HG03432 (cell line): Measurements from ENCODE around the gene BCL2L11.

Experiments
- ATAC-seq: cut with Tn5 transposase; IDR thresholded peaks from one replicate; pipeline ENCODE4 v1.9.1; 2021; ENCODE audit warnings: mild to moderate bottlenecking, moderate library complexity; ENCODE audit not compliant: unreplicated experiment

The BCL2L11 gene

GRCh38 chr2:111188681-111189080, 68.0 kb downstream of the BCL2L11 start:
- ATAC-seq: no peak

GRCh38 chr2:111189106-111189505, 68.4 kb downstream of the BCL2L11 start:
- ATAC-seq: no peak

GRCh38 chr2:111190816-111191540, 70.3 kb downstream of the BCL2L11 start:
- no peak for ATAC-seq

GRCh38 chr2:111191877-111192276, 71.2 kb downstream of the BCL2L11 start:
- ATAC-seq: no peak

- ATAC-seq: no peak
Measured at GRCh38 chr2:111192776-111193368, 72.2 kb downstream of the BCL2L11 start.

GRCh38 chr2:111194835-111195621, 74.3 kb downstream of the BCL2L11 start:
- ATAC-seq: peak; percentile 89

DNA sequence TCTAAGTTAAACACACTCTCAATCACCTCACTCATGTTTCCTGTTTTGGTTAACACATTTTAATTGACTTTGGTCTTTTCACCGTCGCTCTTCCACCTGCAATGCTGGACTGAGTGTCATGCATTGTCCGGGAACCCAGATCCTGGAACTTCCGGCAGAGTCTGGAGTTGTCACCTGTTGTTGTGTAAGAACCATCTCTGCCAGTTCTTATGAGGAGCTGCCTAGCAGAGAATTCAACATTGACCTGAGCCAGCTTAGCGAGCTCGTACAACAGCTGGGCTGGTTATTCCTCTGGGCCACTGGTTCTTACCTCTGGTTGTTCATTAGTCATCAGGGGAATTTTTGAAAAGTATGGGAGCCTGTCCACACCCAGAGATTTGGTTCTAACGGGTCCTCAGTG, 75.7 kb downstream of the BCL2L11 start:
- ATAC-seq: no peak

- ATAC-seq: no peak
Measured at GRCh38 chr2:111198701-111199100, 78.0 kb downstream of the BCL2L11 start.

DNA sequence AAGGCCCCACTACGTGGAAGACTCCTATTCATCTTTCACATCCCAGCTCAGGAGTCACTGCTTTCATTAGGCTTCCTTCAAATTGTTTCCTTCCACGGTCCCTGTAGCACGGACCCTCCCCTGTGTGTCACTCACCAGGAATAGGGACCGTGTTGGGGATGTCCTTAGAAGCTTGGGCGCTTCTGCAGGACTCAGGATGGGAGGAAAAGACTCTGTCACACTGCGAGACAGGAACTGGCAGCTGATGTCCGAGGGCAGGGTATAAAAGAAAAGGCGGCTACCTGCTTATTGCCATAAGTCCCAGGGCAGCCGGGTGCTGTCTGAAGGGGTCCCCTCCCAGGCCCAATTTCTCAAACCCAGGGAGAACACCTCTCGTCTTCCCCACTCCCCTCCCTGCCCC, 79.1 kb downstream of the BCL2L11 start:
- no peak for ATAC-seq

DNA sequence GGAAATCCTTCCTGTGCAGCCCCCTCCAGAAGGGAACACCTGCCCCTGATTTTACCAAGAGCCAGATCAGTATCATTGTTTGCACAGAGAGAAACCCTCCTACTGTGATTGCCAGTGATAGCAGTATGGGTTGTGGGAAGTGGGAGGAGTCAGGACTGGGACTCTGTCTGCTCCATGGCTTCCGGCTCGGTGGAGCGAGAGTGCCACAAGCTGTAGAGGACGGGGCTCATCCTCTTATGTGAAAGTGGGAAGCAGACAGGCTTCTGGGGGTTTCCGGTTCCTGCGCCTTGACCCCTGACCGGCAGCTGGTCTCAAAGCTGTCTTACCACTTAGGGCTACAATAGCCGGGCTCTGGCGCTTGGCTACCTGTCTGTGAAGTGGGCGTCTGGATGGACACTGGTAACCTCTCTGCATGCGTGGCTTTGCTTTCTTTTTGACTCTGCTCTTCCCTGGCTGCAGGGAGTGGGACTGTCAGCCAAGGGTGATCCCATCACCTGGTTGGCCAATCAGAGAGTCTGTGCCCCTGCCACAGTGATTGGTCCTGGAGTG, 79.7 kb downstream of the BCL2L11 start:
- no peak for ATAC-seq

DNA sequence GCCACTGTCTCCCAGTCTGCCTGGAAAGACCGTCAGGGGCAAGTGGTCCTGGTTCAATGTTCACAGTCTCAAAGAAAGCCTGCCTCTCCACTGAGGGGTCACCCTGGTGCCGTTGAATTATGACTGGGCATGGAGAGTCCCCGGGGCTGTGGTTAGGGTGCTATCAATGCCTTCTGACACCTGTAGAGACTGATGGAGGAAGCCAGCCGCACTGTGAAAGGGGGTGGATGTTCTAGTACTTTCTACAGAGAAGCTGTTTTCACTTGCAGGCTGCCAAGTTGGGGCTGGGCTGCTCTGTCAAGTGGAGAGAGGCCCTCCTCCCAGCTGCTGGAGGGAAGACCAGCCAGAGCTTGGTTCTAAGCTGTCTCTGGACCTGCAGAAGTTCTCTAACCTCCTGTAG, 80.5 kb downstream of the BCL2L11 start:
- ATAC-seq: peak; percentile 82

GRCh38 chr2:111202266-111203040, 81.7 kb downstream of the BCL2L11 start:
- ATAC-seq: no peak

- ATAC-seq: no peak
Measured at GRCh38 chr2:111204706-111205105, 84.0 kb downstream of the BCL2L11 start.

GRCh38 chr2:111205774-111206173, 85.1 kb downstream of the BCL2L11 start:
- ATAC-seq: no peak

DNA sequence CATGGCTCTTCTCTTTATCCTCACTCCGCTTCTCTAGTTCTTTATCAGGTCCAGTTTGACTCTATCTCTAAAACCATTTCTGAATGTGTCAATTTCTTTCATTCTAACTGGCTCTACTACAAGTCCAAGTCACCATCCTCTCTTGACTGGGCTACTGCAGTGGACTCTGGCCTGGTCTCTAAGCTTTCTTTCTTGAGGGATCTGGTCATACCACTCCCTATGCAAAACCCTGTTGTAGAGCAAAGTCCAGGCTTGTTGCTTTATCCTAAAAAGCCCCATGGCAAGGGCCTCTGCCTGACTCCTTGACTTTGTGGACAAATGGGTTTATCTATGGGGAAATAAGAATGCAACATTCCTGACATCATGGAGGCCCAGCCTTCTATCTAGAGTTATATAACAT, 87.1 kb downstream of the BCL2L11 start:
- no peak for ATAC-seq

DNA sequence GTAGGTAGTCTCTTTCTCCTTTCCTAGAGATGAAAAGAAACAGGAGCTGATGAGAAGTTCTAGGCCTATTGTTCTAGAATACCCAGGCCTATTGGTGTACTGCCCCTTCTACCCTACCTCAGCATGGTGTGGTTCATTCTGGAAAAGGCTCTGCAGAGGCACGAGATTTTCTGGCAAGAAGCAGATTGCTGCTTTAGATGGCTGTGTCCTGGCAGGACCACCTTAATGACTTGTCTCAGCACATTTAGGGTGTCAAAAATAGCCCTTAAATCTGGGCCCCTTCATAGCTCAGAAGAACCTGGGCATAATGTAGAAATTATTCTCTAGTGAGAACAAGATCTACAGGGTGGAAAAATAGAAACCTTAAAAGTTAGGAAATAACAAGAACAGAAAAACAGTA, 87.9 kb downstream of the BCL2L11 start:
- ATAC-seq: no peak

- ATAC-seq: peak; percentile 96
Measured at GRCh38 chr2:111209045-111209514, 88.4 kb downstream of the BCL2L11 start.

DNA sequence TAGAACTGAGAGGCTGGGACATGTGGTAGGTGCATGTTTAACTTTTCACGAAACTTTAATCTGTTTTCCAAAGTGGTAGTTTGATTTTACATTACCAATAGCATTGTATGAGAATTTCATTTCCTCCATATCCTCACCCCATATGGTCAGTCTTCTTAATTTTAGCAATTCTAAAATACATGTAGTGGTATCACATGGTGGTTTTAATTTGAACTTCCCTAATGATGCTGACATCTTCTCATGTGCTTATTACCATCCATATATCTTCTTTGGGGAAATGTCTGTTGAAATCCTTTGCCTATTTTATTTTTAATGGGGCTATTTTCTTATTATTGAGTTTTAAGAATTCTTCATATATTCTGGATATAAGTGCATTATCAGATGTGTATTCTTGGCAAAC, 89.3 kb downstream of the BCL2L11 start:
- ATAC-seq: no peak

DNA sequence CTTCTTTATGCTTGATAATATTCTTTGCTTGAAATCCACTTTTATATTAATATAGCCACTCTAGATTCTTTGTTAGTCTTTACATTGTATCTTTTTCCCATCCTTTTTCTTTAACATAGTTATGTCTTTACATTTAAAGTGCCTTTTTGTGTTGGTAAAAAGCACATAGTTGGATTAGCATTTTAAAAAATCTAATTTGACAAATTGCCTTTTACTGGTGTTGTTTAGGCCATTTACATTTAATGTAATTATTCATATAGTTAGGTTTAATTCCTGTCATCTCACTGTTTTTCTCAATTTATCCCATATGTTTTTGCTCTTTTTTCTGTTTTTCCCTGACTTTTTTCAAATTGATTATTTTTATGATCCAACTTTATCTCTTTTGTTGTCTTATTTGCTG, 93.2 kb downstream of the BCL2L11 start:
- ATAC-seq: no peak

GRCh38 chr2:111216811-111217652, 96.3 kb downstream of the BCL2L11 start:
- no peak for ATAC-seq
